ENCODE measurements around the gene SUCLA2.
"Not testable (repeated sequence)": the region's sequence is repeated elsewhere in the genome, so short reads cannot be mapped to it uniquely, and the experiment has no call there.

The SUCLA2 gene

DNA sequence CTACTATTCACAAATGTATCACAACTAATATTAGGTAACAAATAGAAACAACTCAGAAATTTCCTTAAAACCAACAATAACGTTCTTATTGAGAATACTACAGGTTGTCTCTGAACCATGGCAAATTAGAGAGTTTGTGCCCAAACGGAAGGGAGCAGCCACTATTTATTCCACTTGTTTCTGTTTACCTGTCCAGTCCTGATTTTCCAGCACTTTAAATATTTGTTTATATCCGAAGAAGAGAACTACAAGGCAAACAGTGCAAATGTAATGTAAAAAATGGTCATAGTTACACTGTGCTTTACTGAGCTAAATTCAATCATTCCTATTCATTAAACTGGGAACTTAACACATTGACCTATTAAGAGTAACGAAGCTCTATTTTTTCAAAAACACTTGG lies 9.2 kb downstream of the SUCLA2 start:
- DNase-seq (ENCODE audit: low read depth): no peak

- DNase-seq (ENCODE audit: low read depth): no peak
Measured at GRCh38 chr13:47990920-47991466, 10.1 kb downstream of the SUCLA2 start.

DNA sequence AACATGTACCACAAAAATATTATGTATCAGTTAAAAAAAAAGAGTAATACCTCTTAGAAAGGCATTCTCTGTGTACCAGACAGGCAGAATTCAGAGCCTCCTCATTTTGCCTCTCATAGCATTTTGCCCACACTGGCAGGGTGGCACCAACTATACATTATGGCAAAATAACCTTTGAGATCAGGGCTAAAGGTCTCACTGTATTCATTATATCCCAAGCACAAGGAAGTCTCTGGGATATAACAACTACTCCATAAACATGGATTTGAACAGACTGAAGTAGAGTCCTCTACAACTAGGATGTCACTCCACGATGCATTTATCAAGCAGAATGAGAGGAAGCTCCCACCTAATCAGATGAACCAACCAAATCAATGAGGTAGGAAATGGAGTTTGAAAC lies 10.6 kb downstream of the SUCLA2 start:
- no peak for DNase-seq (ENCODE audit: low read depth)

- DNase-seq (ENCODE audit: low read depth): no peak
Measured at GRCh38 chr13:47983070-47983469, 18.0 kb downstream of the SUCLA2 start.

- no peak for DNase-seq (ENCODE audit: low read depth)
Measured at GRCh38 chr13:47976325-47976724, 24.7 kb downstream of the SUCLA2 start.

DNA sequence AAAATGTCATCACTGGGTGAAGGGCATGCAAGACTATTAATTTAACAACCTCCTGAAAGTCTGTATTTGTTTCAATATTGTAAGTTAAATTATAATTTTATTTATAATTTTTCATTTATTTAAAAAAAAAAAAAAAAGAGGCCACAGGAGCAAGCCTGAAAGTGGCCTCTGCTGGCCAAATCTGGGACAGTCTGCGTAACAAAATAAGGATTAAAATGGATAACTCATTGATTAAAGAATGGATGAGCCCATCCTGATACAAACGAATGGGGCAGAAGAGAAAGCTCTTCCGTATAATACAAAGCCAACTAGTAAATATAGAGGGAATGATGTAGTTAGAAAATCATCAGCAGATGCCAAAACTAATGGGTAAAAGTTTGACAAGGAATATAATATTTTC lies 36.2 kb downstream of the SUCLA2 start:
- no peak for DNase-seq (ENCODE audit: low read depth)

GRCh38 chr13:47962237-47962636 lies 38.8 kb downstream of the SUCLA2 start:
- no peak for DNase-seq (ENCODE audit: low read depth)

- DNase-seq (ENCODE audit: low read depth): no peak
Measured at GRCh38 chr13:47959468-47960247, 41.4 kb downstream of the SUCLA2 start.

DNA sequence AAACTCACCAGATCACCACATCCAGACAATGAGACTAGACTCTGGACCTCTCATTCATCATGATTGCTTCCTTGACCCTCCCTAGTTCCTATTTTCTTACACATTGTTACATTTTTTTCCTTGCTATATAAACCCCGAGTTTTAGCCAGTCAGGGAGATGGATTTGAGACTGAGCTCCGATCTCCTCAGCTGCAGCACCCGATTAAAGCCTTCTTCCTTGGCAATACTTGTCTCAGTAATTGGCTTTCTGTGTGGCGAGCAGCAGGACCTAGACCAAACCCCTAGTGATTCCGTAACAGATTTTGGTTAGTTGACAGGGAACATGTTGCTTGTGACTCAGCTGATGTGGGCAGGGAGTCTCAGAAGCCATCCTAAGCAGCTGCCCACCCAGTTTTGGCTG lies 44.0 kb downstream of the SUCLA2 start:
- no peak for DNase-seq (ENCODE audit: low read depth)

GRCh38 chr13:47955836-47956235 lies 45.2 kb downstream of the SUCLA2 start:
- DNase-seq (ENCODE audit: low read depth): no peak

DNA sequence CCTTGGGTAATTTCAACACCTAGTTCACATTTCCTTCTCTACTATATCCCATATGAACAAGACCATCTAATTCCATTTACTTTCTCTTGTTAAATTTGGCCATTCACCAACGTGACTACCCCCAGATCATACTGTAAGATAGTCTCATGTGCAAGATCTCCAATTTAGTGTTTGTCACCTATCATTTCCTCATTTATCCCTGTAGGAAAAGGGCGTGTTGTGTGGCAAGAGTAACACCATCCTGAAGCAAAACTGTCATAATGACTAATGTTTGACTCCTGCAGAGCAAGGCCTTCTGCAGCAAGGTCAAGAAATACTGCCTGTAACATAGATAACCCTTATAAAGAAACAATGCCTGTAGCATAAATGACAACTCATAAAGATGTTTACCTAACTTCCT lies 51.3 kb downstream of the SUCLA2 start:
- no peak for DNase-seq (ENCODE audit: low read depth)

GRCh38 chr13:47945738-47946137 lies 55.3 kb downstream of the SUCLA2 start:
- no peak for DNase-seq (ENCODE audit: low read depth)

DNA sequence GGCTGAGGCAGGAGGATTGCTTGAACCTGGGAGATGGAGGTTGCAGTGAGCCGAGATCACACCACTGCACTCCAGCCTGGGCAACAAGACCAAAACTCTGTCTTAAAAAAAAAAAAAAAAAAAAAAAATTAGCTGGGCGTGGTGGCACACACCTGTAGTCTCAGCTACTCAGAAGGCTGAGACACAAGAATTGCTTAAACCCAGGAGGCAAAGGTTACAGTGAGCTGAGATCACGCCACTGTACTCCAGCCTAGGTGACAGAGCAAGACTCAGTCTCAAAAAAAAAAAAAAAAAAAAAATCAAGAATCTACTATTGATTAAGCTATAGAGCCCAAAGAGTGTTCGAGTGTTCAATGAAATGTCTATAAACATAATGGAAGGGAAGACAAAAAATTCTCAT lies 55.9 kb downstream of the SUCLA2 start:
- not testable (repeated sequence) for DNase-seq (ENCODE audit: low read depth)

DNA sequence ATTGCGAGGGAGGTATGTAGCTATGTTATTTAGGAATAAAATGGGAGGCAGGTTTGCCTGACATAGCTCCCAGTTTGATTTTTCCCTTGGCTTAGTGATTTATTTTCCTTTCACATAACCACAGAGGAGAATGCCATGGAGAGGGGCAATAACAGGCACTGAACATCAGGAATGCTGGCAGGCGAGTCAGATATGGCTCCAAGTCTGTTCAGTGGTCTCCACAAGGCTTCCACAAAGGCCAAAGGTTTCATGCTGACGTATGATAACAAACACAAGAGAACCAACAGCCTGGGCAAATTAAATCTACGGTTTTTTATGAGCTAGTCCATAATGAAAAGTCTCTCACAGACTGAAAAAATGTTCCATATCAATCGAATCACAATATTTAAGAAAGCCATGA lies 66.7 kb downstream of the SUCLA2 start:
- no peak for DNase-seq (ENCODE audit: low read depth)

- no peak for DNase-seq (ENCODE audit: low read depth)
Measured at GRCh38 chr13:47932950-47933923, 67.8 kb downstream of the SUCLA2 start.

- DNase-seq (ENCODE audit: low read depth): no peak
Measured at GRCh38 chr13:47930649-47931165, 70.4 kb downstream of the SUCLA2 start.

DNA sequence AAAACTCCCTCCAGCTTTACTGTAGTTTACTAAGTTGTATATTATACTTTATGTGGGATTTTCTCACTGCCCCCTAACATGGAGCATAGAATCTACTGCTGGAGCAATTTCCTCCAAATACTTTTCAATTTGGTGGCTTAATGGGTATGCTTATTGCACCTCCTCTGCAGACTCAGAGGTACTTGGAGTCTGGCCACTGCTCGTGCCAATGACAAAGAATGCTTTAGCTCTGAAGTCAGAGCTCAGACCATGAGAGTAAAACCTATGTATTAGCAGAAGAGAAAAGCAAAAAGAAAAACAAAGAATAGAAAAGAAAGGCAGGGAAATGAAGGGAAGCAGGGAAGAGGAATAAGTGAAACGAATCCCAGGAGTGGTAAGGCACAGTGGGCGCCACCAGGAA lies 71.9 kb downstream of the SUCLA2 start:
- no peak for DNase-seq (ENCODE audit: low read depth)

DNA sequence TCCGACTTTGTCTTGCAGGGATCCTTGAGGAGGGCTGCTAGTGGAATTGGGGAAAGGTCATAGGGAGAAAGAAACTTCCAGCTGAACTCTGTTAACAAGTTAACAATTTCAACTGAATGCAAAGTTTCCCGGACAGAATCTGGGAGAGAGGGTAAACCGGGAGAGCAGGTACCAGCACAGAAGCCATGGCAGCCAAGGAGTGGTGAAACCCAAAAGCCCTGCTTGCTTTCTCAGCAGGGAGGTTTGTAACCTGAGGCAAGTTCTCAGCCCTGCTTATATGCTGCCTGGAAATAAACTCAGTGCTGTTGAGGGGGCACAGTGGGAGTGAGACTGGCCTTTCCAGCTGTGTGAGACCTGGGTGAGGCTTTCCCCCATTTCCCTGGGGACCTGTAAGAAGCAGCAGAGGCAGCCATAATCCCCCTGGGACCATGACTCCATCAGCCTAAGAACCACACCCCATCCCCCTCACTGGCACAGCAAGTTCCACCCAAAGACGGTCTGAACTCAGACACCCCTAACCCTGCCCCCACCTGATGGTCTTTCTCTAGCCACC lies 84.0 kb downstream of the SUCLA2 start:
- DNase-seq (ENCODE audit: low read depth): no peak

DNA sequence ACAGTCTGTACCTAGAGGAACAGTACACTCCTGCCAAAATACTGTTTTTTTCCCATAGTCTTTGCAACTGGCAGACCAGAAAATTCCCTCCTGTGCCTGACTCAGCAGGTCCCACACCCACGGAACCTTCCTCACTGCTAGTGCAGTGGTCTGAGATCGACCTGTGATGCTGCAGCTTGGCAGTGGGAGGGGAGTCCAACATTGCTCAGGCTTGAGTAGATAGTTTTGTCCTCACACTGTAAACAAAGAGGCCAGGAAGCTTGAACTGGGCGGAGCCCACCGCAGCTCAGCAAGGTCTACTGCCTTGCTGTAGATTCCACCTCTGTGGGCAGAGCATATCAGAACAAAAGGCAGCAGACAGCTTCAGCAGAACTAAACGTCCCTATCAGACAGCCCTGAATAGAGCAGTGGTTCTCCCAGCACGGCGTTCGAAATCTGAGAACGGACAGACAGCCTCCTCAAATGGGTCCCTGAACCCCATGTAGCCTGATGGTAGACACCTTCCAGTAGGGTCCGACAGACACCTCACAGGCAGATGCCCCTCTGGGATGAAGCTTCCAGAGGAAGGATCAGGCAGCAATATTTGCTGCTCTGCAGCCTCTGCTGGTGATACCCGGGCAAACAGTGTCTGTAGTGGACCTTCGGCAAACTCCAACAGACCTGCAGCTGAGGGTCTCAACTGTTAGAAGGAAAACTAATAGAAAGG lies 92.7 kb downstream of the SUCLA2 start:
- no peak for DNase-seq (ENCODE audit: low read depth)

DNA sequence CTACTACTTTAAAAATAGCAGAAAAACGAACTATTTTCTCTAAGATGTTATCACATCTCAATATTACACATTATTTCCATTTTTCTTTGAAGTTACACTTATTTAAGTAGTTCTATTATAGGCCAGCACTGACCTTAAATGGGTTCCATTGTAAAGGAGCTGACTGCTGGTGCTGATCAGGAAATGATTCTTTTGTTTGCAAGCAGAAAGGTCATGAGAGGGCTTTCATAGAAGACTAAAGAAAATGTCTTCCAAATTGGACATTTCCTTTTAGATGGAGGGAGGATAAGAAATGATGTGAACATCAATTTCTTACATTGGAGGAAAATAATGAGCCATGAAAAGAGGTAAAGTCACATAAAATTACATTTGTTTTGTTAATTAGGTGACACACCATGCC lies 96.2 kb downstream of the SUCLA2 start:
- no peak for DNase-seq (ENCODE audit: low read depth)

DNA sequence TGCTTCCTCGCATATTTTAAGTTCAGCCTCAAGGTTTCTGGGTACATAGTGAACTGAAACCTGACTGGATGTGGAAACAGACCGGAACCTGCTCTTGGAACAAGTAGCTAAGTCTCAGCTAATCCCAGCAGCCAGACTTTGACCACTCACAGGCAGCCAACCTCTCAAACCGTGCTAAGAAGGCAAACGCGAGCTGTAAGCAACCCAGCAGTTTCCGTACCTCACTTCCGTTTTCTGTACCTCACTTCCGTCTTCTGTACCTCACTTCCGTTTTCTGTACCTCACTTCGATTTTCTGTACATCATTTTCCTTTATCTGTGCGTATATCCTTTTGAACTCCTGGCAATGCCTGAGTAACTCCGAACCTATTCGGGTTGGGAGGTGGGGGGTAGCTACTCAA lies 96.8 kb downstream of the SUCLA2 start:
- no peak for DNase-seq (ENCODE audit: low read depth)

- DNase-seq (ENCODE audit: low read depth): no peak
Measured at GRCh38 chr13:47903836-47904235, 97.2 kb downstream of the SUCLA2 start.
